AG10803 (cell line): Measurements from ENCODE around the gene FRG2B.
"Not testable (repeated sequence)": the region's sequence is repeated elsewhere in the genome, so short reads cannot be mapped to it uniquely, and the experiment has no call there.

Experiments
- DNase-seq: peaks from one replicate; pipeline ENCODE4 v3.0.0; 2010; ENCODE audit warnings: low read depth
- H3K4me3 ChIP-seq: 2 replicates; pipeline ENCODE4 v1.5.1; 2011; ENCODE audit warnings: mild to moderate bottlenecking, low read length, control low read depth
- TF ChIP-seq, protein P1 (sequence below): conservative IDR thresholded peaks from 2 replicates; pipeline ENCODE4 v1.5.1; 2011; ENCODE audit warnings: mild to moderate bottlenecking, low read length, control low read depth, inconsistent platforms

The FRG2B gene

DNA sequence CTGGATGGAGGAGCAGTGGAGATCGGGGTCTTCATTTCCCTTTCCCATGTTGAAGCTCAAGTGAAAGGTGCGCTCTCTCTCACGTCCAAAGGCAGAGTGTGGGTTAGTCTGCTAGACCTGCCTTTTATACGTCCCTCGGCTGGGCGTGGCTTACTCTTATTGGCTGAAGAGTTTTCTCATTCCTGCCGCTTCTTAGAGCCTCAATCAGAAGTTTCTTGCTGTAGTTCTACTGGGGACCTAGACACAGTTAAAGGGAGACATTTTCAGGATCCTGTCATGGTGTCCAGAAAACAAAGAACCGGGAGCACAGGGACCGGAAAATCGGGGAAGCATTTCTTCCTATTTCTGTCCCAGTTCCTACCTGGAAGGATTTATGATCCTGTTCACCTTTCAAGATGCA, at the start of gene FRG2B:
Gene FRG2B (minus strand): TSS at position 101 of the 400 bp plus-strand sequence. CDS start 53 bp downstream, at position 48.
- H3K4me3 ChIP-seq, DNase-seq: not testable (repeated sequence)

- not testable (repeated sequence) for DNase-seq, H3K4me3 ChIP-seq
Measured at GRCh38 chr10:133667446-133667845, 40.9 kb upstream of the FRG2B start.

GRCh38 chr10:133663544-133664160, 37.1 kb upstream of the FRG2B start:
- TF ChIP-seq, protein P1, sequence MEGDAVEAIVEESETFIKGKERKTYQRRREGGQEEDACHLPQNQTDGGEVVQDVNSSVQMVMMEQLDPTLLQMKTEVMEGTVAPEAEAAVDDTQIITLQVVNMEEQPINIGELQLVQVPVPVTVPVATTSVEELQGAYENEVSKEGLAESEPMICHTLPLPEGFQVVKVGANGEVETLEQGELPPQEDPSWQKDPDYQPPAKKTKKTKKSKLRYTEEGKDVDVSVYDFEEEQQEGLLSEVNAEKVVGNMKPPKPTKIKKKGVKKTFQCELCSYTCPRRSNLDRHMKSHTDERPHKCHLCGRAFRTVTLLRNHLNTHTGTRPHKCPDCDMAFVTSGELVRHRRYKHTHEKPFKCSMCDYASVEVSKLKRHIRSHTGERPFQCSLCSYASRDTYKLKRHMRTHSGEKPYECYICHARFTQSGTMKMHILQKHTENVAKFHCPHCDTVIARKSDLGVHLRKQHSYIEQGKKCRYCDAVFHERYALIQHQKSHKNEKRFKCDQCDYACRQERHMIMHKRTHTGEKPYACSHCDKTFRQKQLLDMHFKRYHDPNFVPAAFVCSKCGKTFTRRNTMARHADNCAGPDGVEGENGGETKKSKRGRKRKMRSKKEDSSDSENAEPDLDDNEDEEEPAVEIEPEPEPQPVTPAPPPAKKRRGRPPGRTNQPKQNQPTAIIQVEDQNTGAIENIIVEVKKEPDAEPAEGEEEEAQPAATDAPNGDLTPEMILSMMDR: peak; percentile 20
- H3K4me3 ChIP-seq, DNase-seq: not testable (repeated sequence)

- not testable (repeated sequence) for H3K4me3 ChIP-seq, DNase-seq
Measured at GRCh38 chr10:133661122-133661521, 34.5 kb upstream of the FRG2B start.

GRCh38 chr10:133660516-133660915, 33.9 kb upstream of the FRG2B start:
- not testable (repeated sequence) for H3K4me3 ChIP-seq, DNase-seq

GRCh38 chr10:133657276-133657675, 30.7 kb upstream of the FRG2B start:
- not testable (repeated sequence) for H3K4me3 ChIP-seq, DNase-seq

DNA sequence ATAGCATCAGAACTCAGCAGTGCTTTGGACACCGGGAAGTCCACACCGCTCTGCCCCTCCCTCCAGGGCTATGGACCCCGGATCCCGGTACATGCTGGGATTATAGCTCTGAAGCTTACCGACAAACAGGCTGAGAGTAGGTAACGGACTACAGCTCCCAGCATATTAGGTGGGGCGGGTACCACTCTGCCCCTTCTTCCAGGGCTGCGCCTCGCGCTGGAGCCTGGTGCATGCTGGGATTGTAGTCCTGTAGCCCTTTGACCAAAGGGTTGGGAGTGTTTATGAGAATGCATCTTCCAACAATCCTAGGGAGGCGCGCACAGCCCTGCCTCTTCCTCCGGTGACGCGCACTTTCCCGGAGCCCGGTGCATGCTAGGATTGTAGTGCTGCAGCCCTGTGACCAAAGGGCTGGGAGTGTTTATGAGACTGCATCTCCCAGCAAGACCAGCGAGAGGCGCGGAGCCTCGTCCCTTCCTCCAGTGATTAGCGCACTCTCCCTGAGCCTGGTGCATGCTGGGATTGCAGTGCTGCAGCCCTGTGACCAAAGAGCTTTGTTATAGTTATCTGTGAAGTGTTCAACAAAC, 22.4 kb upstream of the FRG2B start:
- H3K4me3 ChIP-seq: peak overlapping the region; percentile 35
- not testable (repeated sequence) for DNase-seq

GRCh38 chr10:133647075-133647748, 20.6 kb upstream of the FRG2B start:
- not testable (repeated sequence) for DNase-seq, H3K4me3 ChIP-seq

GRCh38 chr10:133637846-133638235, 11.2 kb upstream of the FRG2B start:
- H3K4me3 ChIP-seq, DNase-seq: not testable (repeated sequence)

GRCh38 chr10:133637202-133637845, 10.7 kb upstream of the FRG2B start:
- not testable (repeated sequence) for H3K4me3 ChIP-seq, DNase-seq

GRCh38 chr10:133630723-133631249, 4.2 kb upstream of the FRG2B start:
- H3K4me3 ChIP-seq, DNase-seq: not testable (repeated sequence)

DNA sequence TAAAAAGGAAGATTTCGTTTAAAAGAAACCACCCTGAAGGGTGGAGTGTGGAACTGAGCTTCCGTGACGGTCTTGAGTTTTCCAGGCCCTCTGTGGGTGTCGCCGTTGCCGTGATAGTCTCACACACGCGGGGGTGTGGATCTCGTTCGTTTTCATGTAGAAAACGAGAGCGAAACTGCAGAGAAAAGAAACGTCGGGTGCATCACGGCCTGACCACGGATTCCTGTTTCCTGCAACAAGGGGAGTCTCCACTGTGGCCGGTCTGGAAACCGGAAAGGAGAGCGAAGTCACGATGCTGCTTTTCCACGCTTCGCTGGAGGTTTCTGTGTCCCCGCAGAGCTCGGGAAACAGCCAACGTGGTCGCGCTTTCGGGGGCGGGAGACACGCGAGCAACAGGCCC, 4.1 kb downstream of the FRG2B start:
- not testable (repeated sequence) for DNase-seq, H3K4me3 ChIP-seq

DNA sequence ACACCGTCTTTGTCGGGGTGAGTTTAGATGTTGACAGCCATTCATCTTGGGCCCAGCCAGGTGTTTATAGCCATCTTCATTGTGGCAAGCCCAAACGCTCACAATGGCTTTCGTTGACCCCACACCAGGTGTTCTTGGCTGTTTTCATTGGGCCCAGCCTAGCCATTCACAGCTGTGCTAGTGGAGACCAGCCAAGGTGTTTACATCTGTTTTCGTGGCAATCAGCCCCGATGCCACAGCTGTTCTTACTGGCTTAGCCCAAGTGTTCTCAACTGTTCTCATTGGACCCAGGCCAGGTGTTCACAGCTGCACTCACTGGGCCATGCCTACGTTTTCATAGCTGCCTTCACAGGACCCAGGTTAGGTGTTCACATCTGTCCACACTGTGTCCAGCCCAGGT, 7.7 kb downstream of the FRG2B start:
- TF ChIP-seq, protein P1: no peak
- no peak overlapping the region for H3K4me3 ChIP-seq
- DNase-seq: no peak
